HTR-8/SVneo (cell line): ENCODE results near the gene PTGES2.

Experiments
- DNase-seq: peaks from one replicate; pipeline ENCODE4 v3.0.0; 2011; ENCODE audit warnings: low spot score, mixed read lengths; ENCODE audit not compliant: insufficient read length
- FAIRE-seq: peaks from 2 replicates; lab custom pipeline; 2011; peaks lifted over from hg19 to GRCh38; lab: Jason Lieb, UNC

The PTGES2 gene

GRCh38 chr9:128127568-128127989 lies at the start of gene PTGES2:
Gene PTGES2, minus strand, starts transcription at chr9:128127729. Its CDS starts 12 bp downstream, at chr9:128127717.
- FAIRE-seq (no peak), DNase-seq (peak; percentile 65)

GRCh38 chr9:128175726-128176125 lies 48.2 kb upstream of the PTGES2 start:
- no peak for FAIRE-seq
- no peak for DNase-seq

GRCh38 chr9:128175102-128175563 lies 47.6 kb upstream of the PTGES2 start:
- no peak for FAIRE-seq
- no peak for DNase-seq

GRCh38 chr9:128174062-128174461 lies 46.5 kb upstream of the PTGES2 start:
- FAIRE-seq (no peak), DNase-seq (no peak)

GRCh38 chr9:128169925-128170324 lies 42.4 kb upstream of the PTGES2 start:
- DNase-seq (no peak), FAIRE-seq (no peak)

- FAIRE-seq: no peak
Observed at GRCh38 chr9:128169492-128169891, 42.0 kb upstream of the PTGES2 start.

GRCh38 chr9:128168731-128169308 lies 41.3 kb upstream of the PTGES2 start:
- FAIRE-seq: no peak
- no peak for DNase-seq

More at GRCh38 chr9:128169492-128169891, 42.0 kb upstream of the PTGES2 start:
- no peak for DNase-seq

- DNase-seq (no peak), FAIRE-seq (no peak)
Observed at GRCh38 chr9:128167209-128167608, 39.7 kb upstream of the PTGES2 start.

- DNase-seq (no peak), FAIRE-seq (no peak)
Observed at GRCh38 chr9:128166169-128166568, 38.6 kb upstream of the PTGES2 start.

GRCh38 chr9:128164307-128164885 lies 36.9 kb upstream of the PTGES2 start:
- FAIRE-seq (no peak), DNase-seq (no peak)

- no peak for FAIRE-seq
- DNase-seq: no peak
Observed at GRCh38 chr9:128163523-128164306, 36.2 kb upstream of the PTGES2 start.

GRCh38 chr9:128163027-128163515 lies 35.5 kb upstream of the PTGES2 start:
- DNase-seq (no peak), FAIRE-seq (no peak)

- FAIRE-seq (no peak), DNase-seq (no peak)
Observed at GRCh38 chr9:128162215-128163026, 34.9 kb upstream of the PTGES2 start.

GRCh38 chr9:128161215-128161902 lies 33.8 kb upstream of the PTGES2 start:
- DNase-seq (no peak), FAIRE-seq (no peak)

GRCh38 chr9:128160603-128160987 lies 33.1 kb upstream of the PTGES2 start:
- no peak for DNase-seq
- no peak for FAIRE-seq

- FAIRE-seq (no peak), DNase-seq (peak; percentile 92)
Observed at GRCh38 chr9:128159784-128160602, 32.5 kb upstream of the PTGES2 start, which contains the start of gene BBLN. Gene BBLN, plus strand, starts transcription at chr9:128160265. Its CDS starts 143 bp downstream, at chr9:128160408.

- FAIRE-seq (no peak), DNase-seq (no peak)
Observed at GRCh38 chr9:128159522-128159783, 31.9 kb upstream of the PTGES2 start.

- FAIRE-seq: no peak
- DNase-seq: no peak
Observed at GRCh38 chr9:128155736-128156500, 28.4 kb upstream of the PTGES2 start.
